ENCODE results near the gene LMO7. TPM values are rescaled to one million over a fixed set of nuclear protein-coding genes. Genes with fewer than 3 reads are reported as not detected.
A peak's percentile ranks its signal among the peaks of the same experiment; 100 is the strongest.

LMO7 gene
- total RNA-seq, 1 experiment from 2014 or later = 18.5 TPM

DNA sequence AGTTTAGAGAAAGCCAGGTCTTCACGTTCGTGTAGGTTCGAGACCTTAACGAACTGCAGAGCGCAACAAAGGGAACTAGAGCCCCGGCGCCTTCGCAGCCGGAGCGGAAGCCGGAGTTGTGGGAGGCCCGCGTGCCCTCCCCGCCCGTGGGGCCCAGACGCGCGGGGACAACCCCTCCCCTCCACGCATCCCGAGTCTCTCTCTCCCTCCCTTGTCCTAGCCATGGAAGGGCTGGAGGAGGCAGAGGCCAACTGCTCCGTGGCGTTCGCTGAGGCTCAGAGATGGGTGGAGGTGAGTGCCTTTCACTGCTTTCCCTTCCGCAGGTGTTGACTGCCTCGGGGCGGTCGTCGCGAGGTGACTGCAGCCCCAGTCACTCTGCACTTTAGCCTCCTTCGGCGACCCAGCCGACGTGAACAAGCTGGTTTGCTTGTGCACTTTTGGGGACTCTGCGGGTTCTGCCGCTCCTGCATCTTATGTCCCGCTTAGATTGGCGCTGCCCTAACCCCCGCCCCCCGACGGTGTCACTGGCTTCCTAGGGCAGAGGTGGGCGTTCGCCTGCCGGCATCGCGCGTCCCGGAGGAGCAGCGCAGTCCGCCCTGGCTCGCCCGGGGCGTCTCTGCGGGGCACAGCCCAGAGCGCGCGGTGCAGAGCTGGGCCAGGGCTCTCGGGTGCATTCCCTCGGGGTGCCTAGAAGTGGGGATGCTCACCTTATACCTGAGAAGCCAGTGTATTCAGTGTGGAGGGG lies 478 bp downstream of the LMO7 start (continued):
- TF ChIP-seq, protein P1, sequence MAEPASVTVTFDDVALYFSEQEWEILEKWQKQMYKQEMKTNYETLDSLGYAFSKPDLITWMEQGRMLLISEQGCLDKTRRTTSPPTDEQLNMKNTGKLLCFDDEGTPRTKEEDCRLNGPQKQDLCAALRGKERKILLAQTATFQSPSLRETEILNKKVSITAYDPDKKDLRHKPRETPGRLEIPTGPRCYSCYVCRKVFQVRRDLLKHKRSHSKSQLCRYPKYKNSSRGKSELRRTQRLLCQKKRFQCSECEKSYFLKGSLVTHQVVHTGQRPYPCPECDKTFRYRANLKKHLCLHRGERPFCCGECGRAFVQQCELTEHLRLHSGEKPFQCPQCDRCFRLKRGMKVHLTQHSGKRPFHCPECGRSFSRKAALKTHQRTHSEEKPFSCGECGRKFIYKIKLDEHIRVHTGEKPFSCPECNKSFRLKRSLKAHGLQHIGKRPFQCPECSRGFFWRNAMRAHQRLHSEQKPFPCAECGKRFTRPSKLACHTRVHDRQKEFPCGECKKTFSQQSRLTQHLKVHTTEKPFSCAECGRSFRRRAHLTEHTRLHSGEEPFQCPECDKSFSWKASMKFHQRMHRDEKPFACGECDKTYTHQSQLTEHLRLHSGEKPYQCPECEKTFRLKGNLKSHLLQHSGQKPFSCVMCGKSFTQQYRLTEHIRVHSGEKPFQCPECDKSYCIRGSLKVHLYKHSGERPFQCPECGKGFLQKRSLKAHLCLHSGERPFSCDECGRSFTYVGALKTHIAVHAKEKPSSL (CRISPR knock-in tag; conservative IDR thresholded peaks at IDR 0.05) = no peak

DNA sequence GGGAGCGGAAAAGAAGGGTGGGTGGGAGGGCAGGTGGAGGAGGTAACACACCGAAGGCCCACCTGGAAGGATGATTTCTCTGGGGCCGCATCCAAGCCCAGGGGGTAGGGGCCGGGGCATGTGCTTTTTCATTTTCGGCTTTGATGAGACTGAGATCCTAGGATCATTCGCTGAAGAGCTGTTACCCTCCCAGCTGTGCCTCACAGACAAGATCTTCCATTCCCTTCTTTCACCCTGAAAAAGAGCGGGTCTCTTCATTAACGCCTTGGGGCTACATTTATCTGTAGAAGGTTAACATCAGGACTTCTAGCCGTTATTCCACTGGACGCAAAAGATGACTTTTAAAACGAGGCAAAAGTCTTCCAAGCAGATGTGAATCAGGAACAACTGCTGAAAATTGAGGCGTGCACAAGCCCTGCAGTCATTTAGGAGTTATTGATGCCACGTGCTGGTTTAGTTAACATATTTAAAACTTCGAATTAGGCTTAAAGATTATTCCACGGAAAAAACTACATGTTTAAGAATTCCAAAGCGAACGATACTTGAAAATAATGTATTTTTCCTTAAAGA lies 1.1 kb downstream of the LMO7 start:
- H3K4me3 Mint-ChIP-seq = peak overlapping the region; percentile 59
- ATAC-seq (peak; percentile 12), DNase-seq (ENCODE audit: low spot score) (peak; percentile 34)
- peaks cover 49% of the 10 kb centered on the region for H3K4me1 Mint-ChIP-seq
- CTCF ChIA-PET = interaction anchor here (1.1 kb wide), 1 partner anchor 155 kb away, joined by 6 read pairs; the partner anchor contains the start of gene TBC1D4
- POLR2A ChIA-PET = no interaction called here
- peaks cover 4% of the 10 kb centered on the region; the same call in 1 of the 2 replicates for H3K36me3 Mint-ChIP-seq
- peaks cover 39% of the 10 kb centered on the region for H3K27me3 Mint-ChIP-seq (ENCODE audit: low read depth)
- no peak overlapping the region; the same call in 1 of the 2 replicates for H3K27ac Mint-ChIP-seq
- no peaks in the 10 kb centered on the region for H3K9me3 Mint-ChIP-seq
- TF ChIP-seq NFYB (CRISPR knock-in tag; conservative IDR thresholded peaks at IDR 0.05; ENCODE audit: low read depth) (no peak), FOXP1 (CRISPR knock-in tag; IDR thresholded peaks at IDR 0.05; ENCODE audit: borderline replicate concordance) (no peak), JAZF1 (CRISPR knock-in tag; IDR thresholded peaks at IDR 0.05) (no peak), ZNF121 (CRISPR knock-in tag; IDR thresholded peaks at IDR 0.05) (no peak), NFE2L1 (CRISPR knock-in tag; IDR thresholded peaks at IDR 0.05) (no peak), TEAD1 (CRISPR knock-in tag; IDR thresholded peaks at IDR 0.05) (no peak), SMAD4 (CRISPR knock-in tag; IDR thresholded peaks at IDR 0.05) (no peak), IRF2 (CRISPR knock-in tag; IDR thresholded peaks at IDR 0.05; ENCODE audit: borderline replicate concordance, low read depth) (no peak), GTF2I (CRISPR knock-in tag; conservative IDR thresholded peaks at IDR 0.05) (no peak), ELF4 (CRISPR knock-in tag; IDR thresholded peaks at IDR 0.05; ENCODE audit: low read depth) (no peak)
- TF ChIP-seq, protein P2, sequence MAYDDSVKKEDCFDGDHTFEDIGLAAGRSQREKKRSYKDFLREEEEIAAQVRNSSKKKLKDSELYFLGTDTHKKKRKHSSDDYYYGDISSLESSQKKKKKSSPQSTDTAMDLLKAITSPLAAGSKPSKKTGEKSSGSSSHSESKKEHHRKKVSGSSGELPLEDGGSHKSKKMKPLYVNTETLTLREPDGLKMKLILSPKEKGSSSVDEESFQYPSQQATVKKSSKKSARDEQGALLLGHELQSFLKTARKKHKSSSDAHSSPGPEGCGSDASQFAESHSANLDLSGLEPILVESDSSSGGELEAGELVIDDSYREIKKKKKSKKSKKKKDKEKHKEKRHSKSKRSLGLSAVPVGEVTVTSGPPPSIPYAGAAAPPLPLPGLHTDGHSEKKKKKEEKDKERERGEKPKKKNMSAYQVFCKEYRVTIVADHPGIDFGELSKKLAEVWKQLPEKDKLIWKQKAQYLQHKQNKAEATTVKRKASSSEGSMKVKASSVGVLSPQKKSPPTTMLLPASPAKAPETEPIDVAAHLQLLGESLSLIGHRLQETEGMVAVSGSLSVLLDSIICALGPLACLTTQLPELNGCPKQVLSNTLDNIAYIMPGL (CRISPR knock-in tag; IDR thresholded peaks at IDR 0.05) = no peak
- TF ChIP-seq, protein P3, sequence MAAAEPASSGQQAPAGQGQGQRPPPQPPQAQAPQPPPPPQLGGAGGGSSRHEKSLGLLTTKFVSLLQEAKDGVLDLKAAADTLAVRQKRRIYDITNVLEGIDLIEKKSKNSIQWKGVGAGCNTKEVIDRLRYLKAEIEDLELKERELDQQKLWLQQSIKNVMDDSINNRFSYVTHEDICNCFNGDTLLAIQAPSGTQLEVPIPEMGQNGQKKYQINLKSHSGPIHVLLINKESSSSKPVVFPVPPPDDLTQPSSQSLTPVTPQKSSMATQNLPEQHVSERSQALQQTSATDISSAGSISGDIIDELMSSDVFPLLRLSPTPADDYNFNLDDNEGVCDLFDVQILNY (CRISPR knock-in tag; IDR thresholded peaks at IDR 0.05) = no peak
- TF ChIP-seq, protein P4, sequence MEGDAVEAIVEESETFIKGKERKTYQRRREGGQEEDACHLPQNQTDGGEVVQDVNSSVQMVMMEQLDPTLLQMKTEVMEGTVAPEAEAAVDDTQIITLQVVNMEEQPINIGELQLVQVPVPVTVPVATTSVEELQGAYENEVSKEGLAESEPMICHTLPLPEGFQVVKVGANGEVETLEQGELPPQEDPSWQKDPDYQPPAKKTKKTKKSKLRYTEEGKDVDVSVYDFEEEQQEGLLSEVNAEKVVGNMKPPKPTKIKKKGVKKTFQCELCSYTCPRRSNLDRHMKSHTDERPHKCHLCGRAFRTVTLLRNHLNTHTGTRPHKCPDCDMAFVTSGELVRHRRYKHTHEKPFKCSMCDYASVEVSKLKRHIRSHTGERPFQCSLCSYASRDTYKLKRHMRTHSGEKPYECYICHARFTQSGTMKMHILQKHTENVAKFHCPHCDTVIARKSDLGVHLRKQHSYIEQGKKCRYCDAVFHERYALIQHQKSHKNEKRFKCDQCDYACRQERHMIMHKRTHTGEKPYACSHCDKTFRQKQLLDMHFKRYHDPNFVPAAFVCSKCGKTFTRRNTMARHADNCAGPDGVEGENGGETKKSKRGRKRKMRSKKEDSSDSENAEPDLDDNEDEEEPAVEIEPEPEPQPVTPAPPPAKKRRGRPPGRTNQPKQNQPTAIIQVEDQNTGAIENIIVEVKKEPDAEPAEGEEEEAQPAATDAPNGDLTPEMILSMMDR (IDR thresholded peaks at IDR 0.05) = no peak
- TF ChIP-seq, protein P5, sequence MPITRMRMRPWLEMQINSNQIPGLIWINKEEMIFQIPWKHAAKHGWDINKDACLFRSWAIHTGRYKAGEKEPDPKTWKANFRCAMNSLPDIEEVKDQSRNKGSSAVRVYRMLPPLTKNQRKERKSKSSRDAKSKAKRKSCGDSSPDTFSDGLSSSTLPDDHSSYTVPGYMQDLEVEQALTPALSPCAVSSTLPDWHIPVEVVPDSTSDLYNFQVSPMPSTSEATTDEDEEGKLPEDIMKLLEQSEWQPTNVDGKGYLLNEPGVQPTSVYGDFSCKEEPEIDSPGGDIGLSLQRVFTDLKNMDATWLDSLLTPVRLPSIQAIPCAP (CRISPR knock-in tag; IDR thresholded peaks at IDR 0.05) = no peak
- TF ChIP-seq, protein P6, sequence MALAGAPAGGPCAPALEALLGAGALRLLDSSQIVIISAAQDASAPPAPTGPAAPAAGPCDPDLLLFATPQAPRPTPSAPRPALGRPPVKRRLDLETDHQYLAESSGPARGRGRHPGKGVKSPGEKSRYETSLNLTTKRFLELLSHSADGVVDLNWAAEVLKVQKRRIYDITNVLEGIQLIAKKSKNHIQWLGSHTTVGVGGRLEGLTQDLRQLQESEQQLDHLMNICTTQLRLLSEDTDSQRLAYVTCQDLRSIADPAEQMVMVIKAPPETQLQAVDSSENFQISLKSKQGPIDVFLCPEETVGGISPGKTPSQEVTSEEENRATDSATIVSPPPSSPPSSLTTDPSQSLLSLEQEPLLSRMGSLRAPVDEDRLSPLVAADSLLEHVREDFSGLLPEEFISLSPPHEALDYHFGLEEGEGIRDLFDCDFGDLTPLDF (CRISPR knock-in tag; IDR thresholded peaks at IDR 0.05) = no peak
- TF ChIP-seq, protein P7, sequence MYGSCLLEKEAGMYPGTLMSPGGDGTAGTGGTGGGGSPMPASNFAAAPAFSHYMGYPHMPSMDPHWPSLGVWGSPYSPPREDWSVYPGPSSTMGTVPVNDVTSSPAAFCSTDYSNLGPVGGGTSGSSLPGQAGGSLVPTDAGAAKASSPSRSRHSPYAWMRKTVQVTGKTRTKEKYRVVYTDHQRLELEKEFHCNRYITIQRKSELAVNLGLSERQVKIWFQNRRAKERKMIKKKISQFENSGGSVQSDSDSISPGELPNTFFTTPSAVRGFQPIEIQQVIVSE (CRISPR knock-in tag; IDR thresholded peaks at IDR 0.05; ENCODE audit: borderline replicate concordance) = no peak
- TF ChIP-seq, protein P8, sequence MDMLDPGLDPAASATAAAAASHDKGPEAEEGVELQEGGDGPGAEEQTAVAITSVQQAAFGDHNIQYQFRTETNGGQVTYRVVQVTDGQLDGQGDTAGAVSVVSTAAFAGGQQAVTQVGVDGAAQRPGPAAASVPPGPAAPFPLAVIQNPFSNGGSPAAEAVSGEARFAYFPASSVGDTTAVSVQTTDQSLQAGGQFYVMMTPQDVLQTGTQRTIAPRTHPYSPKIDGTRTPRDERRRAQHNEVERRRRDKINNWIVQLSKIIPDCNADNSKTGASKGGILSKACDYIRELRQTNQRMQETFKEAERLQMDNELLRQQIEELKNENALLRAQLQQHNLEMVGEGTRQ (CRISPR knock-in tag; IDR thresholded peaks at IDR 0.05) = no peak
- TF ChIP-seq, protein P1 (CRISPR knock-in tag; conservative IDR thresholded peaks at IDR 0.05) = no peak
- TF ChIP-seq, protein P9, sequence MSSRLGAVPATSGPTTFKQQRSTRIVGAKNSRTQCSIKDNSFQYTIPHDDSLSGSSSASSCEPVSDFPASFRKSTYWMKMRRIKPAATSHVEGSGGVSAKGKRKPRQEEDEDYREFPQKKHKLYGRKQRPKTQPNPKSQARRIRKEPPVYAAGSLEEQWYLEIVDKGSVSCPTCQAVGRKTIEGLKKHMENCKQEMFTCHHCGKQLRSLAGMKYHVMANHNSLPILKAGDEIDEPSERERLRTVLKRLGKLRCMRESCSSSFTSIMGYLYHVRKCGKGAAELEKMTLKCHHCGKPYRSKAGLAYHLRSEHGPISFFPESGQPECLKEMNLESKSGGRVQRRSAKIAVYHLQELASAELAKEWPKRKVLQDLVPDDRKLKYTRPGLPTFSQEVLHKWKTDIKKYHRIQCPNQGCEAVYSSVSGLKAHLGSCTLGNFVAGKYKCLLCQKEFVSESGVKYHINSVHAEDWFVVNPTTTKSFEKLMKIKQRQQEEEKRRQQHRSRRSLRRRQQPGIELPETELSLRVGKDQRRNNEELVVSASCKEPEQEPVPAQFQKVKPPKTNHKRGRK (CRISPR knock-in tag; IDR thresholded peaks at IDR 0.05; ENCODE audit: borderline replicate concordance) = no peak

Measured in WTC11 (cell line).